Measurements from ENCODE around the gene RAB23. TPM values are rescaled to one million over a fixed set of nuclear protein-coding genes. Genes with fewer than 3 reads are reported as not detected.

Gene RAB23
- total and polyA plus RNA-seq, 9 of the 15 experiments (the other 6 are each of a cell fraction or from before 2014, with no cell fraction given), result 3.4 to 18.0 (median 9.4) TPM

GRCh38 chr6:57221936-57222742, at the start of gene RAB23 (continued):
- TF ChIP-seq MYNN (IDR thresholded peaks at IDR 0.05) (no peak), MYNN (CRISPR knock-in tag; IDR thresholded peaks at IDR 0.05) (no peak), ZNF165 (CRISPR knock-in tag; IDR thresholded peaks at IDR 0.05; ENCODE audit: borderline replicate concordance) (no peak), ZNF263 (CRISPR knock-in tag; IDR thresholded peaks at IDR 0.05; ENCODE audit: borderline replicate concordance) (no peak), ZNF395 (CRISPR knock-in tag; IDR thresholded peaks at IDR 0.05) (no peak), CBX3 (IDR thresholded peaks at IDR 0.05; ENCODE audit: borderline replicate concordance in 1 of 2, low read length in 2 of 2) (no peak), ATF3 (IDR thresholded peaks at IDR 0.05) (no peak), ATF3 (CRISPR knock-in tag; conservative IDR thresholded peaks at IDR 0.05) (no peak), PTRF (tag; IDR thresholded peaks at IDR 0.05) (no peak), ZNF282 (CRISPR knock-in tag; IDR thresholded peaks at IDR 0.05) (no peak), DMBX1 (CRISPR knock-in tag; IDR thresholded peaks at IDR 0.05; ENCODE audit: borderline replicate concordance) (no peak), EGR1 (conservative IDR thresholded peaks at IDR 0.05) (no peak), RB1 (IDR thresholded peaks at IDR 0.05; ENCODE audit: low read depth) (peak; percentile 64; the same call in 1 of the 2 replicates), SIN3A (IDR thresholded peaks at IDR 0.05; ENCODE audit: borderline replicate concordance in 2 of 2, control insufficient read depth in 1 of 2, low read depth in 2 of 2, low read length in 2 of 2) (peak; percentile 31 to 40; a peak in 2 of 4 replicates), SIRT6 (IDR thresholded peaks at IDR 0.05; ENCODE audit: low read depth, low read length) (no peak), CHD4 (IDR thresholded peaks at IDR 0.05; ENCODE audit: insufficient read depth, insufficient replicate concordance, low read depth, low read length, poor library complexity, severe bottlenecking) (no peak), ZFP36 (IDR thresholded peaks at IDR 0.05; ENCODE audit: low read depth, low read length, partially characterized antibody) (no peak), ZNF232 (CRISPR knock-in tag; IDR thresholded peaks at IDR 0.05) (no peak), ZNF75A (CRISPR knock-in tag; IDR thresholded peaks at IDR 0.05) (no peak), BRF2 (IDR thresholded peaks at IDR 0.05; ENCODE audit: borderline replicate concordance, insufficient read depth, insufficient read length) (no peak), SIX5 (IDR thresholded peaks at IDR 0.05; ENCODE audit: borderline replicate concordance in 1 of 2, insufficient read depth in 1 of 2, low read depth in 1 of 2, low read length in 2 of 2) (no peak), MTA1 (IDR thresholded peaks at IDR 0.05; ENCODE audit: borderline replicate concordance) (no peak), ZNF766 (CRISPR knock-in tag; conservative IDR thresholded peaks at IDR 0.05) (no peak), EP400 (IDR thresholded peaks at IDR 0.05) (no peak), KLF10 (CRISPR knock-in tag; IDR thresholded peaks at IDR 0.05) (no peak), NFE2L1 (tag; IDR thresholded peaks at IDR 0.05; ENCODE audit: borderline replicate concordance, low read depth) (no peak)

Data from K562 (cell line).